Activated CD8-positive, alpha-beta memory T cell treated with anti-CD3 and anti-CD28 coated beads, Interleukin-2, amount 50 U/mL, for 48 hours (primary cell): Measurements from ENCODE around the gene CST6.

ENCODE experiments used
- DNase-seq: peaks from one replicate; pipeline ENCODE4 v3.0.0-alpha.2; 2020

Gene CST6

GRCh38 chr11:66011785-66012303 is at the start of gene CST6:
CST6 (plus strand) TSS chr11:66012008; CDS start chr11:66012045, 37 bp downstream.
- no peak for DNase-seq

- no peak for DNase-seq
These were observed 49.7 kb upstream of the CST6 start for GRCh38 chr11:65962141-65962564.

GRCh38 chr11:65964906-65965305 is 46.9 kb upstream of the CST6 start:
- DNase-seq, result no peak

- DNase-seq, result no peak
These were observed 45.6 kb upstream of the CST6 start for GRCh38 chr11:65965986-65966762.

- DNase-seq, result no peak
These were observed 44.4 kb upstream of the CST6 start for GRCh38 chr11:65967329-65967934.

- DNase-seq, result no peak
These were observed 43.0 kb upstream of the CST6 start for GRCh38 chr11:65968600-65969482.

- no peak for DNase-seq
These were observed 39.7 kb upstream of the CST6 start for GRCh38 chr11:65972116-65972515.

GRCh38 chr11:65973439-65974110 is 38.2 kb upstream of the CST6 start:
- no peak for DNase-seq

GRCh38 chr11:65975771-65976170 is 36.0 kb upstream of the CST6 start:
- no peak for DNase-seq

GRCh38 chr11:65976216-65977176 is 35.3 kb upstream of the CST6 start:
- no peak for DNase-seq

GRCh38 chr11:65977621-65978390 is 34.0 kb upstream of the CST6 start:
- no peak for DNase-seq

- no peak for DNase-seq
These were observed 33.2 kb upstream of the CST6 start for GRCh38 chr11:65978391-65979238.

- DNase-seq, result no peak
These were observed 32.5 kb upstream of the CST6 start for GRCh38 chr11:65979261-65979759.

- no peak for DNase-seq
These were observed 30.6 kb upstream of the CST6 start for GRCh38 chr11:65981101-65981740.

GRCh38 chr11:65981972-65982823 is 29.6 kb upstream of the CST6 start:
- DNase-seq, result no peak

- no peak for DNase-seq
These were observed 28.8 kb upstream of the CST6 start for GRCh38 chr11:65982824-65983588.

- DNase-seq, result no peak
These were observed 28.2 kb upstream of the CST6 start for GRCh38 chr11:65983589-65983987.
